Neutrophil (primary cell): Measurements from ENCODE around the gene TKT.
"Not testable (repeated sequence)": the region's sequence is repeated elsewhere in the genome, so short reads cannot be mapped to it uniquely, and the experiment has no call there.

ENCODE experiments used
- H3K27ac ChIP-seq: fragments of 200-600 bp; sonication (generic); 2 replicates; pipeline ENCODE4 v1.5.1; 2016; ENCODE audit warnings: mild to moderate bottlenecking, moderate library complexity
- H3K27me3 ChIP-seq: fragments of 200-600 bp; sonication (generic); 2 replicates; pipeline ENCODE4 v1.6.0; 2016; ENCODE audit warnings: mild to moderate bottlenecking
- H3K36me3 ChIP-seq: fragments of 200-600 bp; sonication (generic); 2 replicates; pipeline ENCODE4 v1.5.1; 2017
- H3K4me1 ChIP-seq, 2 experiments: fragments of 200-600 bp in 1 of 2; sonication (generic) in 1 of 2; 1 replicate in 1 of 2; 2 replicates in 1 of 2; pipeline versions ENCODE4 v1.5.1 to v1.6.1; 2013 to 2016; ENCODE audit warnings: low read depth in 1 of 2, low read length in 1 of 2, mild to moderate bottlenecking in 1 of 2, moderate library complexity in 1 of 2; ENCODE audit not compliant: control insufficient read depth in 1 of 2, insufficient read depth in 1 of 2
- H3K4me3 ChIP-seq, 2 experiments: fragments of 200-600 bp in 1 of 2; sonication (generic) in 1 of 2; 1 replicate in 1 of 2; 2 replicates in 1 of 2; pipeline ENCODE4 v1.5.1; 2013 to 2016; ENCODE audit warnings: low read depth in 1 of 2, low read length in 1 of 2, mild to moderate bottlenecking in 1 of 2, moderate library complexity in 1 of 2
- H3K9me3 ChIP-seq: fragments of 200-600 bp; sonication (generic); 2 replicates; pipeline ENCODE4 v1.5.1; 2016
- TF ChIP-seq, protein P1 (sequence below): fragments of 200-600 bp; sonication (generic); IDR thresholded peaks from 2 replicates; pipeline ENCODE4 v1.5.1; 2016; ENCODE audit warnings: antibody characterized with exemption

Gene TKT, protein sequence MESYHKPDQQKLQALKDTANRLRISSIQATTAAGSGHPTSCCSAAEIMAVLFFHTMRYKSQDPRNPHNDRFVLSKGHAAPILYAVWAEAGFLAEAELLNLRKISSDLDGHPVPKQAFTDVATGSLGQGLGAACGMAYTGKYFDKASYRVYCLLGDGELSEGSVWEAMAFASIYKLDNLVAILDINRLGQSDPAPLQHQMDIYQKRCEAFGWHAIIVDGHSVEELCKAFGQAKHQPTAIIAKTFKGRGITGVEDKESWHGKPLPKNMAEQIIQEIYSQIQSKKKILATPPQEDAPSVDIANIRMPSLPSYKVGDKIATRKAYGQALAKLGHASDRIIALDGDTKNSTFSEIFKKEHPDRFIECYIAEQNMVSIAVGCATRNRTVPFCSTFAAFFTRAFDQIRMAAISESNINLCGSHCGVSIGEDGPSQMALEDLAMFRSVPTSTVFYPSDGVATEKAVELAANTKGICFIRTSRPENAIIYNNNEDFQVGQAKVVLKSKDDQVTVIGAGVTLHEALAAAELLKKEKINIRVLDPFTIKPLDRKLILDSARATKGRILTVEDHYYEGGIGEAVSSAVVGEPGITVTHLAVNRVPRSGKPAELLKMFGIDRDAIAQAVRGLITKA

DNA sequence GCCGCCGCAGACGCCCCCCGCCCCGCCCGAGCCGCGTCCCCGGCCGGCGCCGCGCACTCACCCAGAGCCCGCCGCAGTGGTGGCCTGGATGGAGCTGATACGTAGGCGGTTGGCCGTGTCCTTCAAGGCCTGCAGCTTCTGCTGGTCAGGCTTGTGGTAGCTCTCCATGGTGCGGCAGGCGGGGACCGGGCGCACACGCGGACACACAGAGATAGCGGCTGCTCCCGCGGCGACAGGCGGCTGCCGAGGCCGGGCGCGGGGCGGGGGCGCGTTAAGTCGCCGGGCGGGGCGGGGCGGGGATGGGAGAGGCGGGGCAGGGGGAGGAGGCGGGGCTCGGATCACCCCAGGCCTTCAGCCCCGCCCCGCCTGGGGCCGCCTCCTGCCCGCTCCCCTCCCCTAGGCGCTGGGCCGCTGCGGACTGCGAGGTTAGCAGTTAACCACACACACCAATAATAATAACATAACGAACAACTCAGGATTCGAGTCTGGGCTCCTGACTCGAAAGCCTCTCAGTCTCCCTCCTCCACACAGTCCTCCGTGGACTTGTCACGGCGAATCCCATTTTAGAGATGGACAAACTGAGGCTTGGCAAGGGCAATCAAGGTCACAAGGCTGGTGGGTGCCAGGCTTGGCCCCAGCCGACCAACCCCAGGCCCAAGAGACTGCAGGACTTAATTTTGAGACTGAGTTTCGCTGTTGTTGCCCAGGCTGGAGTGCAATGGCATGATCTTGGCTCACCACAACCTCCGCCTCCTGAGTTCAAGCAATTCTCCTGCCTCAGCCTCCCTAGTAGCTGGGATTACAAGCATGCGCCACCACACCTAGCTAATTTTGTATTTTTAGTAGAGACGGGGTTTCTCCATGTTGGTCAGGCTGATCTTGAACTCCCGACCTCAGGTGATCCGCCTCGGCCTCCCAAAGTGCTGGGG lies at the start of gene TKT:
TSS of gene TKT (minus strand) at position 248 of the 929 bp plus-strand sequence. CDS start at position 168, 80 bp downstream.
- no peaks in the 10 kb centered on the region for H3K27me3 ChIP-seq
- peak within 1 kb of the TSS; percentile 79 to 95 for H3K4me3 ChIP-seq
- H3K4me1 ChIP-seq = peaks cover 36 to 56% of the 10 kb centered on the region in 2 experiments
- H3K27ac ChIP-seq = peak within 1 kb of the TSS; percentile 97
- no peaks in the 10 kb centered on the region for H3K36me3 ChIP-seq
- H3K9me3 ChIP-seq = no peaks in the 10 kb centered on the region
- TF ChIP-seq, protein P1, sequence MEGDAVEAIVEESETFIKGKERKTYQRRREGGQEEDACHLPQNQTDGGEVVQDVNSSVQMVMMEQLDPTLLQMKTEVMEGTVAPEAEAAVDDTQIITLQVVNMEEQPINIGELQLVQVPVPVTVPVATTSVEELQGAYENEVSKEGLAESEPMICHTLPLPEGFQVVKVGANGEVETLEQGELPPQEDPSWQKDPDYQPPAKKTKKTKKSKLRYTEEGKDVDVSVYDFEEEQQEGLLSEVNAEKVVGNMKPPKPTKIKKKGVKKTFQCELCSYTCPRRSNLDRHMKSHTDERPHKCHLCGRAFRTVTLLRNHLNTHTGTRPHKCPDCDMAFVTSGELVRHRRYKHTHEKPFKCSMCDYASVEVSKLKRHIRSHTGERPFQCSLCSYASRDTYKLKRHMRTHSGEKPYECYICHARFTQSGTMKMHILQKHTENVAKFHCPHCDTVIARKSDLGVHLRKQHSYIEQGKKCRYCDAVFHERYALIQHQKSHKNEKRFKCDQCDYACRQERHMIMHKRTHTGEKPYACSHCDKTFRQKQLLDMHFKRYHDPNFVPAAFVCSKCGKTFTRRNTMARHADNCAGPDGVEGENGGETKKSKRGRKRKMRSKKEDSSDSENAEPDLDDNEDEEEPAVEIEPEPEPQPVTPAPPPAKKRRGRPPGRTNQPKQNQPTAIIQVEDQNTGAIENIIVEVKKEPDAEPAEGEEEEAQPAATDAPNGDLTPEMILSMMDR = peak; percentile 41

DNA sequence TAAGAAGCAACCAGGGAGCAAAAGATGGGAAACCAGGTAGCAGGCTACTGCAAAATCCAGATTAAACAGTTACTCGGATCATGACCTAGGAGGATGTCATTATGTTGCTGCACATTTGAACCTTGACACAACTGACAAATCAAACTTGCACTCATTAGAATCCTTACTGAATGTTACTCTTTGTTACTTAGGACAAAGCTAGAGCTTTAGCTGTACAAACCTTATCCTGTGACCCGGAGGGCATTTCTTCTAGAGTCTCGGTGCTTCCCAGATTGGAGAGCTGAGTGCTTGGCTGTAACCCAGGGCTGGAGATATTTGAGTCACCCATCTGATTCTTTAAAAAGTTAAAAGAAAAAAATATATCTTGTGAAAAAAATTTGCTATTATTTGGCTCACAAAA lies 48.1 kb upstream of the TKT start:
- H3K4me3 ChIP-seq = no peak overlapping the region
- no peaks in the 10 kb centered on the region for H3K4me1 ChIP-seq
- TF ChIP-seq, protein P1 = no peak
- no peaks in the 10 kb centered on the region for H3K27me3 ChIP-seq
- no peaks in the 10 kb centered on the region for H3K9me3 ChIP-seq
- peaks cover 42% of the 10 kb centered on the region for H3K36me3 ChIP-seq
- no peak overlapping the region for H3K27ac ChIP-seq

DNA sequence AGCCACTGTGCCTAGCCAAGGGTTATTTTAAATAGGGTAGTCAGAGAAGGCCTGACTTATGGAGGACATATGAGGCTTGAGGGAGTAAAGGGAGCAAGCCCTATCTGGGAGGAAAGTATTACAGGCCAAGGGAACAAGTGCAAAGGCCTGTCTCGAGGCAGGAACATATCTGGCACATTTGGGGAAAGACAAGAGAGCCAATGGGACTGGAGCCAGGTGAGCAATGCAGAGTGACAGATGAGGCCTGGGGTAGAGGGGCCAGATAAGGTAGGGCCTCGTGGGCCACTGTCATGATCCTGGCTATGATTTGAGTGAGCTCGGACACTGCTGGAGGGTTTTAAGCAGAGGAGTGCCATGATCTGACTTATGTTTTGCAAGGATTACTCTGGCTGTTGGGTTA lies 47.7 kb upstream of the TKT start:
- no peaks in the 10 kb centered on the region for H3K27me3 ChIP-seq
- no peak overlapping the region for H3K27ac ChIP-seq
- TF ChIP-seq, protein P1 = no peak
- peaks cover 42% of the 10 kb centered on the region for H3K36me3 ChIP-seq
- H3K9me3 ChIP-seq = no peaks in the 10 kb centered on the region
- H3K4me1 ChIP-seq = no peaks in the 10 kb centered on the region
- no peak overlapping the region for H3K4me3 ChIP-seq

DNA sequence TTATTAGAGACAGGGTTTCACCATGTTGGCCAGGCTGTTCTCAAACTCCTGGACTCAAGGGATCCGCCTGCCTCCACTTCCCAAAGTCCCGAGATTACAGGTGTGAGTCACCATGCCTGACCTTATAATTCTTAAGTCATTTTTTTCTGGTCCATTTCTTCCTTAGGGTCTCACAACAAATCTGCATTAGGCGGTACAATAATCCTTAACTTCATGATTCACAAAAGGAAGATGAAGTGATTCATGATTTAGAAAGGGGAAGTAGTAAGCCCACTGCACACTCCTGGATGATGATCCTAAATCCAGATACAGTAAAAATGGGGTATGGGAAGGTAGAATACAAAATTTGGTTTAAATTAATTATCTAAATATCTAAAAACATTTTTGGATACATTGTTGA lies 45.0 kb upstream of the TKT start:
- Histone ChIP-seq H3K27ac (no peak overlapping the region), H3K9me3 (no peaks in the 10 kb centered on the region), H3K4me1 (no peaks in the 10 kb centered on the region), H3K4me3 (no peak overlapping the region), H3K36me3 (peaks cover 42% of the 10 kb centered on the region), H3K27me3 (no peaks in the 10 kb centered on the region)
- TF ChIP-seq, protein P1 = no peak

DNA sequence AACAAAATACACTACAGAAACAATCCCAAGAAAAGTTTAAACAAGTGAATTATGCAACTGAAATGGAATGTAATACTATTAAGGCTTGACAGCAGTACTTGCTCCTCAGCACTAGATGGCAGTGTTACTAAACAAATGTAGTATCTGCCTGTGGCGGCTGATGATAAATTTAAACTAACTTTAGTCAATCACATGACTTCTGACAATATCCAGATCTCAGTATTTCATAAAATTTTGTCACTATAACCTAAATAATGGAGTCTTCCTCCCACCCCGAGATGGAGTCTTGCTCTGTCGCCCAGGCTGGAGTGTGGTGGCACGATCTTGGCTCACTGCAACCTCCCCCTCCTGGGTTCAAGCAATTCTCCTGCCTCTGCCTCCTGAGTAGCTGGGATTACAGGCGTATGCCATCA lies 43.8 kb upstream of the TKT start:
- not testable (repeated sequence) for H3K4me3 ChIP-seq, H3K9me3 ChIP-seq, H3K4me1 ChIP-seq, H3K27me3 ChIP-seq, H3K27ac ChIP-seq
- peaks cover 46% of the 10 kb centered on the region for H3K36me3 ChIP-seq
- TF ChIP-seq, protein P1 = peak; percentile 91
